Astrocyte (in vitro differentiated cells and primary cell): ENCODE data around the gene TCTA. TPM values are rescaled to one million over a fixed set of nuclear protein-coding genes. Genes with fewer than 3 reads are reported as not detected.
A peak's percentile ranks its signal among the peaks of the same experiment; 100 is the strongest.

Experiments
- DNase-seq: peaks from one replicate; pipeline ENCODE4 v3.0.0-alpha.2; 2010; ENCODE audit warnings: low read depth
- FAIRE-seq: peaks from 2 replicates; lab custom pipeline; 2011; peaks lifted over from hg19 to GRCh38; lab: Jason Lieb, UNC
- H2AFZ ChIP-seq: 2 replicates; pipeline ENCODE4 v1.6.0; 2012; ENCODE audit warnings: low read depth, low read length, inconsistent platforms
- H3K27ac ChIP-seq: 2 replicates; pipeline ENCODE4 v1.5.1; 2011; ENCODE audit warnings: low read depth, low read length, inconsistent platforms
- H3K27me3 ChIP-seq: 2 replicates; pipeline ENCODE4 v1.6.0; 2011; ENCODE audit warnings: low read length, inconsistent platforms; ENCODE audit not compliant: insufficient read depth
- H3K36me3 ChIP-seq: 2 replicates; pipeline ENCODE4 v1.5.1; 2011; ENCODE audit warnings: low read length, inconsistent platforms; ENCODE audit not compliant: insufficient read depth
- H3K4me1 ChIP-seq: 2 replicates; pipeline ENCODE4 v1.5.1; 2011; ENCODE audit warnings: low read length, inconsistent platforms; ENCODE audit not compliant: insufficient read depth
- H3K4me2 ChIP-seq: 2 replicates; pipeline ENCODE4 v1.6.0; 2012; ENCODE audit warnings: low read length, inconsistent platforms
- H3K4me3 ChIP-seq: 2 replicates; pipeline ENCODE4 v1.5.1; 2011; ENCODE audit warnings: low read depth, mild to moderate bottlenecking, low read length, inconsistent platforms; ENCODE audit not compliant: insufficient read depth
- H3K79me2 ChIP-seq: 2 replicates; pipeline ENCODE4 v1.6.0; 2012; ENCODE audit warnings: mild to moderate bottlenecking, low read length, inconsistent platforms; ENCODE audit not compliant: insufficient read depth
- H3K9ac ChIP-seq: 2 replicates; pipeline ENCODE4 v1.6.0; 2012; ENCODE audit warnings: mild to moderate bottlenecking, low read length, inconsistent platforms
- H3K9me3 ChIP-seq: 2 replicates; pipeline ENCODE4 v1.5.1; 2012; ENCODE audit warnings: low read depth, mild to moderate bottlenecking, low read length, inconsistent platforms; ENCODE audit not compliant: insufficient read depth
- H4K20me1 ChIP-seq: 2 replicates; pipeline ENCODE4 v1.6.0; 2012; ENCODE audit warnings: low read length, inconsistent platforms; ENCODE audit not compliant: insufficient read depth
- H3K27ac Mint-ChIP-seq: one replicate; pipeline ENCODE4 v1.8.0; 2021; ENCODE audit warnings: mild to moderate bottlenecking, mixed read lengths; ENCODE audit not compliant: unreplicated experiment
- H3K27me3 Mint-ChIP-seq: one replicate; pipeline ENCODE4 v1.8.0; 2021; ENCODE audit warnings: low read depth, mixed read lengths; ENCODE audit not compliant: unreplicated experiment
- H3K36me3 Mint-ChIP-seq: one replicate; pipeline ENCODE4 v1.8.0; 2021; ENCODE audit warnings: low read depth, mixed read lengths; ENCODE audit not compliant: unreplicated experiment
- H3K4me1 Mint-ChIP-seq: one replicate; pipeline ENCODE4 v1.8.0; 2021; ENCODE audit warnings: low read depth, mixed read lengths; ENCODE audit not compliant: unreplicated experiment
- H3K4me3 Mint-ChIP-seq: one replicate; pipeline ENCODE4 v1.8.0; 2021; ENCODE audit warnings: mild to moderate bottlenecking, moderate library complexity, mixed read lengths; ENCODE audit not compliant: unreplicated experiment
- H3K9me3 Mint-ChIP-seq: one replicate; pipeline ENCODE4 v1.8.0; 2021; ENCODE audit warnings: mild to moderate bottlenecking, mixed read lengths; ENCODE audit not compliant: unreplicated experiment
- CTCF ChIP-seq: IDR thresholded peaks from 2 replicates; pipeline ENCODE4 v1.5.1; 2011; ENCODE audit warnings: low read depth, mild to moderate bottlenecking, inconsistent platforms, low read length, moderate library complexity; ENCODE audit not compliant: insufficient read depth
- EZH2 ChIP-seq: IDR thresholded peaks from 2 replicates; pipeline ENCODE4 v1.6.1; 2012; ENCODE audit warnings: mild to moderate bottlenecking, low read length, inconsistent platforms; ENCODE audit not compliant: insufficient read depth
- total RNA-seq: library from RNA; stranded (reverse); gene quantifications from 2 replicates; pipeline ENCODE4 v1.2.1, GENCODE V29; 2021

Gene TCTA
- total RNA-seq, 1 donor from 2014 or later = 15.3 TPM

- H3K27me3 Mint-ChIP-seq = no peaks in the 10 kb centered on the region
- H3K27ac Mint-ChIP-seq = no peak overlapping the region
- H3K4me3 Mint-ChIP-seq = no peak overlapping the region
- peaks cover 5% of the 10 kb centered on the region for H4K20me1 ChIP-seq
- H3K9me3 ChIP-seq = no peaks in the 10 kb centered on the region
- peaks cover 34% of the 10 kb centered on the region for H3K79me2 ChIP-seq
- peaks cover 22% of the 10 kb centered on the region for H3K4me1 Mint-ChIP-seq
- DNase-seq = no peak
- H3K36me3 ChIP-seq = no peaks in the 10 kb centered on the region
- no peak for TF ChIP-seq EZH2
- TF ChIP-seq CTCF = no peak
- no peaks in the 10 kb centered on the region for H3K27me3 ChIP-seq
- H3K4me3 ChIP-seq = no peak overlapping the region
- H2AFZ ChIP-seq = no peak overlapping the region
- no peak overlapping the region for H3K4me2 ChIP-seq
- peaks cover 17% of the 10 kb centered on the region for H3K36me3 Mint-ChIP-seq
- no peak overlapping the region for H3K9ac ChIP-seq
- no peak overlapping the region for H3K27ac ChIP-seq
- no peak for FAIRE-seq
- H3K4me1 ChIP-seq = peaks cover 19% of the 10 kb centered on the region
- no peaks in the 10 kb centered on the region for H3K9me3 Mint-ChIP-seq
Measured at GRCh38 chr3:49415931-49416601, 3.8 kb downstream of the TCTA start.

DNA sequence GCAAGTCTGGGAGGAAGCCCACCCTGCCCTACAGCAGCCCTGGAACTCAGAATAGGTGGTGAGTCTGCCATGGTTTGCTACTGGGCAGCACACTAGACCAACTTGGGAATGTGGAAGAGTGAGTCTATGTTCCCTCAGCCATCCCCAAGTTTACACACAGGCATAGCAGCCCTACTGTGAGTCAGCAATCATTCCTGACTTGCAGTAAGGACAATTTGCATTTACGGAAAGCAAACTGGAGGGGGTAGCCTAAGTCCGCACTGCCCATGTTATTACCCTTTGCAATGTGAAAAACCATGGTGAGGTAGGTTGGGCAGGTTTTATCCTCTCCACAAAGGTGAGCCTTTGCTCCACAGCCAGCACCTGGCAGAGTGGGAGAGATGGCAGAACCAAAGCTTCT lies 4.6 kb downstream of the TCTA start:
- H3K9me3 ChIP-seq = no peaks in the 10 kb centered on the region
- H3K4me1 ChIP-seq = peaks cover 27% of the 10 kb centered on the region
- no peaks in the 10 kb centered on the region for H3K36me3 ChIP-seq
- peaks cover 26% of the 10 kb centered on the region for H3K79me2 ChIP-seq
- FAIRE-seq (no peak), DNase-seq (no peak)
- no peaks in the 10 kb centered on the region for H3K27me3 Mint-ChIP-seq
- H3K36me3 Mint-ChIP-seq = peaks cover 16% of the 10 kb centered on the region
- H3K27me3 ChIP-seq = no peaks in the 10 kb centered on the region
- no peak overlapping the region for H3K9ac ChIP-seq
- H3K4me1 Mint-ChIP-seq = peaks cover 29% of the 10 kb centered on the region
- no peak overlapping the region for H3K27ac ChIP-seq
- peak overlapping the region; percentile 11 for H3K4me3 Mint-ChIP-seq
- no peak for TF ChIP-seq EZH2
- TF ChIP-seq CTCF = no peak
- H3K4me2 ChIP-seq = no peak overlapping the region
- H3K9me3 Mint-ChIP-seq = no peaks in the 10 kb centered on the region
- H2AFZ ChIP-seq = no peak overlapping the region
- no peak overlapping the region for H3K27ac Mint-ChIP-seq
- peaks cover 3% of the 10 kb centered on the region for H4K20me1 ChIP-seq
- no peak overlapping the region for H3K4me3 ChIP-seq

GRCh38 chr3:49417516-49418120 lies 5.4 kb downstream of the TCTA start:
- Histone ChIP-seq H3K9ac (no peak overlapping the region), H3K27ac (no peak overlapping the region), H2AFZ (no peak overlapping the region), H3K9me3 (no peaks in the 10 kb centered on the region), H3K79me2 (peaks cover 22% of the 10 kb centered on the region), H3K4me2 (no peak overlapping the region), H3K27me3 (no peaks in the 10 kb centered on the region), H3K4me3 (no peak overlapping the region), H3K4me1 (peaks cover 32% of the 10 kb centered on the region), H4K20me1 (peaks cover 3% of the 10 kb centered on the region), H3K36me3 (no peaks in the 10 kb centered on the region)
- Mint-ChIP-seq H3K36me3 (peaks cover 16% of the 10 kb centered on the region), H3K27me3 (no peaks in the 10 kb centered on the region), H3K4me1 (peaks cover 34% of the 10 kb centered on the region), H3K4me3 (no peak overlapping the region), H3K9me3 (no peaks in the 10 kb centered on the region), H3K27ac (no peak overlapping the region)
- DNase-seq = no peak
- TF ChIP-seq EZH2 = no peak
- TF ChIP-seq CTCF = no peak
- FAIRE-seq = no peak
